GM23338 (cell line): ENCODE measurements around the gene TRIM14. TPM values are rescaled to one million over a fixed set of nuclear protein-coding genes. Genes with fewer than 3 reads are reported as not detected.
A peak's percentile ranks its signal among the peaks of the same experiment; 100 is the strongest.

Source experiments
- ATAC-seq: fragments of 200-7000 bp; cut with Tn5 transposase; 3 replicates; pipeline ENCODE4 v1.9.1; 2020
- DNase-seq: peaks from one replicate; pipeline ENCODE4 v3.0.0-alpha.2; 2015; ENCODE audit warnings: low spot score
- H2AFZ ChIP-seq: fragments of 200-600 bp; sonication (generic); 2 replicates; pipeline ENCODE4 v1.8.0; 2016; ENCODE audit warnings: antibody characterized with exemption, mild to moderate bottlenecking, moderate library complexity
- H3F3A ChIP-seq: fragments of 200-600 bp; sonication (generic); replicated peaks from 2 replicates; pipeline ENCODE4 v1.8.0; 2017; ENCODE audit warnings: antibody characterized with exemption, mixed run types, low read depth
- H3K27ac ChIP-seq: fragments of 200-600 bp; sonication (generic); 2 replicates; pipeline ENCODE4 v1.6.1; 2016; ENCODE audit warnings: low read depth
- H3K27me3 ChIP-seq: fragments of 200-600 bp; sonication (generic); 2 replicates; pipeline ENCODE4 v1.8.0; 2016; ENCODE audit warnings: mild to moderate bottlenecking, mixed run types, moderate library complexity; ENCODE audit not compliant: insufficient read depth
- H3K36me3 ChIP-seq: fragments of 200-600 bp; sonication (generic); 2 replicates; pipeline ENCODE4 v1.8.0; 2016; ENCODE audit warnings: mild to moderate bottlenecking; ENCODE audit not compliant: insufficient read depth
- H3K4me1 ChIP-seq: fragments of 200-600 bp; sonication (generic); 2 replicates; pipeline ENCODE4 v1.8.0; 2016; ENCODE audit warnings: mild to moderate bottlenecking, moderate library complexity; ENCODE audit not compliant: insufficient read depth
- H3K4me2 ChIP-seq: fragments of 200-600 bp; sonication (generic); 2 replicates; pipeline ENCODE4 v1.7.1; 2017; ENCODE audit warnings: mixed run types
- H3K4me3 ChIP-seq: fragments of 200-600 bp; sonication (generic); 2 replicates; pipeline ENCODE4 v1.6.1; 2016; ENCODE audit warnings: mixed run types
- H3K79me2 ChIP-seq: fragments of 200-600 bp; sonication (generic); replicated peaks from 2 replicates; pipeline ENCODE4 v1.8.0; 2017; ENCODE audit warnings: mild to moderate bottlenecking; ENCODE audit not compliant: insufficient read depth
- H3K9me2 ChIP-seq: fragments of 200-600 bp; sonication (generic); 2 replicates; pipeline ENCODE4 v1.8.0; 2017; ENCODE audit not compliant: insufficient read depth
- H4K20me1 ChIP-seq: fragments of 200-600 bp; sonication (generic); replicated peaks from 2 replicates; pipeline ENCODE4 v1.8.0; 2017; ENCODE audit warnings: mild to moderate bottlenecking; ENCODE audit not compliant: insufficient read depth
- H3K27ac Mint-ChIP-seq: 2 replicates; pipeline ENCODE4 v1.8.0; 2020; ENCODE audit warnings: inconsistent platforms, mild to moderate bottlenecking, moderate library complexity, mixed read lengths
- H3K27me3 Mint-ChIP-seq: 3 replicates; pipeline ENCODE4 v1.8.0; 2022; ENCODE audit warnings: low read depth, mild to moderate bottlenecking, moderate library complexity, mixed read lengths, inconsistent platforms; ENCODE audit not compliant: insufficient read depth, poor library complexity
- H3K36me3 Mint-ChIP-seq: 3 replicates; pipeline ENCODE4 v1.8.0; 2021; ENCODE audit warnings: low read depth, mild to moderate bottlenecking, inconsistent platforms, moderate library complexity, mixed read lengths
- H3K4me1 Mint-ChIP-seq: 3 replicates; pipeline ENCODE4 v1.8.0; 2020; ENCODE audit warnings: mild to moderate bottlenecking, inconsistent platforms, mixed read lengths
- H3K4me3 Mint-ChIP-seq: 3 replicates; pipeline ENCODE4 v1.8.0; 2021; ENCODE audit warnings: moderate library complexity, mild to moderate bottlenecking, inconsistent platforms, mixed read lengths
- H3K9me3 Mint-ChIP-seq: 3 replicates; pipeline ENCODE4 v1.8.0; 2020; ENCODE audit warnings: moderate library complexity, mild to moderate bottlenecking, inconsistent platforms, mixed read lengths
- CREB1 ChIP-seq: fragments of 250-450 bp; sonication (Bioruptor Pico); IDR thresholded peaks from 2 replicates; pipeline ENCODE4 v1.5.0; 2020; ENCODE audit warnings: low read depth, mild to moderate bottlenecking, moderate library complexity
- EZH2 ChIP-seq: fragments of 200-600 bp; sonication (generic); IDR thresholded peaks from one replicate; pipeline ENCODE4 v1.8.0; 2017; ENCODE audit warnings: antibody characterized with exemption, mild to moderate bottlenecking, low read depth; ENCODE audit not compliant: unreplicated experiment
- EZH2phosphoT487 ChIP-seq: fragments of 200-600 bp; sonication (generic); IDR thresholded peaks from one replicate; pipeline ENCODE4 v1.8.1; 2018; ENCODE audit warnings: antibody characterized with exemption; ENCODE audit not compliant: unreplicated experiment
- NANOG ChIP-seq: IDR thresholded peaks from 2 replicates; pipeline ENCODE4 v1.6.1; 2016; ENCODE audit warnings: antibody characterized with exemption, borderline replicate concordance
- POLR2AphosphoS5 ChIP-seq: IDR thresholded peaks from 2 replicates; pipeline ENCODE4 v1.6.1; 2016; ENCODE audit warnings: antibody characterized with exemption, low read depth
- ZNF114 ChIP-seq: fragments of 250-450 bp; sonication (Bioruptor Pico); IDR thresholded peaks from 2 replicates; pipeline ENCODE4 v1.5.0; 2020; ENCODE audit warnings: mild to moderate bottlenecking, moderate library complexity
- ZNF331 ChIP-seq: fragments of 250-450 bp; sonication (Bioruptor Pico); IDR thresholded peaks from 2 replicates; pipeline ENCODE4 v1.5.0; 2020; ENCODE audit warnings: low read depth, mild to moderate bottlenecking, moderate library complexity
- polyA plus RNA-seq: library from polyadenylated mRNA; unstranded; fragments of >200 nt; fragmentation: Nextera tagmentation; extraction: Ambion mirVana; gene quantifications from 2 replicates; pipeline ENCODE4 v1.2.1, GENCODE V29; 2016
- total RNA-seq: library from RNA; depleted of rRNA; stranded (reverse); fragments of >200 nt; shearing (Covaris generic); gene quantifications from 2 replicates; pipeline ENCODE4 v1.2.3, GENCODE V29; 2014
- TF ChIP-seq, protein P1 (sequence below): IDR thresholded peaks from 2 replicates; pipeline ENCODE4 v1.6.1; 2016; ENCODE audit warnings: antibody characterized with exemption
- TF ChIP-seq, protein P2 (sequence below): fragments of 250-450 bp; sonication (Bioruptor Pico); IDR thresholded peaks from 2 replicates; pipeline ENCODE4 v1.5.0; 2020; ENCODE audit warnings: mild to moderate bottlenecking, moderate library complexity
- TF ChIP-seq, protein P3 (sequence below): IDR thresholded peaks from one replicate; pipeline ENCODE4 v1.6.1; 2018; ENCODE audit warnings: antibody characterized with exemption; ENCODE audit not compliant: unreplicated experiment

Gene TRIM14
- total and polyA plus RNA-seq, 2 experiments from 2014 or later = 17.2 to 25.3 TPM

DNA sequence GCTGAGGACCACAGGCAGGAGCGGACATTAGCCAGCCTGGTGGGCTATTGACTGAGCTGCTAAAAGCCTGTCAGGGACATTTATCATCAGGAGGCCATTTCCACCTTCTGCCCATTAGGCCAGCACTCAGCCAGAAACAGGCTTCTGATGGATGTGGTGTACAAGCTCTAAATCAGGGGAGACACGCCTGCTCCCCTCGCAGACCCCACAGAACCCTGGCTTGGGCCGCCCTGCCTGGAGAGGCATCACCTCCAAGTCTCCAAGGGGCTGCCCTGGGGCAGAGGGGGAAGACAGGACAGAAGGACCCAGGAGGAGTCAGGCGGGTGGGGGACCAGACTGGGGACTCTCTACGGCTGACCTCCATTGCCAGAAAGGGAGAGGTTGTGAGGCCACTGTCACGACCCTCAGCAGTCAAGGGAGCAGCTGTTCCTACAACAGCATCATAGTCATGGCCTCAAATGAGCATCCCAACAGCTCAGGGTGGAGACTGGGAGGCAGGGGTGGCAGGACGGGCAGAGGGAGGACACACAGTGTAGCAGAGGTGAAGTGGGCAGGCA lies 24.0 kb upstream of the TRIM14 start:
- Histone ChIP-seq H3K27me3 (no peaks in the 10 kb centered on the region), H3K4me2 (no peak overlapping the region), H2AFZ (no peak overlapping the region), H4K20me1 (0 out of 2 replicates have a peak, but pooled peaks cover 4% of the 10 kb centered on the region), H3K4me3 (no peak overlapping the region), H3K36me3 (no peaks in the 10 kb centered on the region), H3K4me1 (no peaks in the 10 kb centered on the region), H3F3A (no peaks in the 10 kb centered on the region), H3K79me2 (no peaks in the 10 kb centered on the region), H3K27ac (no peak overlapping the region), H3K9me2 (no peaks in the 10 kb centered on the region)
- Mint-ChIP-seq H3K4me1 (peaks cover 3% of the 10 kb centered on the region; the same call in 2 of the 3 replicates), H3K9me3 (no peaks in the 10 kb centered on the region), H3K27me3 (peaks cover 7% of the 10 kb centered on the region), H3K27ac (no peak overlapping the region), H3K4me3 (no peak overlapping the region), H3K36me3 (no peaks in the 10 kb centered on the region; the same call in 2 of the 3 replicates)
- ATAC-seq = no peak
- TF ChIP-seq ZNF114 (no peak), POLR2AphosphoS5 (no peak), CREB1 (CRISPR knock-in tag) (no peak), EZH2 (no peak)
- no peak for DNase-seq

DNA sequence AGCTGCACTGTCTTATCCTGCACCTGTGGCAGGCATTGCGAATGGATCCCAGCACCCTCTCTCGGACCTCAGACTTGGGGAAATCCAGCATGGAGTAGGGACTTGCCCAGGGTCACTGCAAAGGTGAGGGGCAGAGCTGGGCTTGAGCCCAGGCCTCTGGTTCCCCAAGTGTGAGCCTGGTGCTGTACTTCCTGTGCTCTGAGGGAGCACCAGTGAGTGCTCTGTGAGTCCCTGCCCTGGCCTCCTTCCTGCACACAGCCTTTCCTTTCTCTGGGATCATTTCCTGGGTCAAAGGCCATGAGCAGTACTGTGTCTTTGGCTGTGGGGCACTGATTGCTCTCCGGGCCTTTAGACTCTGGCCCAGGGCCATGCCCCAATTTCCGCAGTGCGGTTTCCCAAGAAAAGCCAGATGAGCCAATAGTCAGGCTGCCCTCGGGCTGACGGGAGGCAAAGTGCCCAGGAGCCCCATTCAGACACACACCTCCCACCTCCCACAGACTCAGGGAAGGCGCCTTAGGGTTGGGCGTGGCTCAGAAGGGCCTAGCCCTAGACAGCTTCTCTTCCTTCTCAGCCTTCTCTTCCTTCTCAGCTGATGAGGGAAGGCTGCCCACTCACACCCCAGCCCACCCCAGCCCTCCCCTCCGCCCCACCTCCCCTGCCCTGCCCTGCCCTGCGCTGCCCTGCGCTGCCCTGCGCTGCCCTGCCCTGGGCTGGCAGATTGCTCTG lies 23.3 kb upstream of the TRIM14 start:
- Histone ChIP-seq H3K79me2 (no peaks in the 10 kb centered on the region), H3K36me3 (no peaks in the 10 kb centered on the region), H3F3A (no peaks in the 10 kb centered on the region), H3K9me2 (no peaks in the 10 kb centered on the region), H4K20me1 (0 out of 2 replicates have a peak, but pooled peaks cover 4% of the 10 kb centered on the region), H2AFZ (no peak overlapping the region), H3K4me2 (no peak overlapping the region), H3K27me3 (no peaks in the 10 kb centered on the region), H3K4me1 (no peaks in the 10 kb centered on the region), H3K4me3 (no peak overlapping the region), H3K27ac (no peak overlapping the region)
- H3K9me3 Mint-ChIP-seq = no peaks in the 10 kb centered on the region
- no peaks in the 10 kb centered on the region; the same call in 2 of the 3 replicates for H3K36me3 Mint-ChIP-seq
- no peak overlapping the region for H3K4me3 Mint-ChIP-seq
- peaks cover 7% of the 10 kb centered on the region for H3K27me3 Mint-ChIP-seq
- peaks cover 3% of the 10 kb centered on the region; the same call in 2 of the 3 replicates for H3K4me1 Mint-ChIP-seq
- ATAC-seq (peak; percentile 61), DNase-seq (no peak)
- H3K27ac Mint-ChIP-seq = no peak overlapping the region
- TF ChIP-seq, protein P1, sequence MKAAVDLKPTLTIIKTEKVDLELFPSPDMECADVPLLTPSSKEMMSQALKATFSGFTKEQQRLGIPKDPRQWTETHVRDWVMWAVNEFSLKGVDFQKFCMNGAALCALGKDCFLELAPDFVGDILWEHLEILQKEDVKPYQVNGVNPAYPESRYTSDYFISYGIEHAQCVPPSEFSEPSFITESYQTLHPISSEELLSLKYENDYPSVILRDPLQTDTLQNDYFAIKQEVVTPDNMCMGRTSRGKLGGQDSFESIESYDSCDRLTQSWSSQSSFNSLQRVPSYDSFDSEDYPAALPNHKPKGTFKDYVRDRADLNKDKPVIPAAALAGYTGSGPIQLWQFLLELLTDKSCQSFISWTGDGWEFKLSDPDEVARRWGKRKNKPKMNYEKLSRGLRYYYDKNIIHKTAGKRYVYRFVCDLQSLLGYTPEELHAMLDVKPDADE = no peak
- TF ChIP-seq POLR2AphosphoS5 (no peak), ZNF331 (no peak), ZNF114 (no peak), NANOG (no peak), EZH2phosphoT487 (no peak)
- TF ChIP-seq, protein P2, sequence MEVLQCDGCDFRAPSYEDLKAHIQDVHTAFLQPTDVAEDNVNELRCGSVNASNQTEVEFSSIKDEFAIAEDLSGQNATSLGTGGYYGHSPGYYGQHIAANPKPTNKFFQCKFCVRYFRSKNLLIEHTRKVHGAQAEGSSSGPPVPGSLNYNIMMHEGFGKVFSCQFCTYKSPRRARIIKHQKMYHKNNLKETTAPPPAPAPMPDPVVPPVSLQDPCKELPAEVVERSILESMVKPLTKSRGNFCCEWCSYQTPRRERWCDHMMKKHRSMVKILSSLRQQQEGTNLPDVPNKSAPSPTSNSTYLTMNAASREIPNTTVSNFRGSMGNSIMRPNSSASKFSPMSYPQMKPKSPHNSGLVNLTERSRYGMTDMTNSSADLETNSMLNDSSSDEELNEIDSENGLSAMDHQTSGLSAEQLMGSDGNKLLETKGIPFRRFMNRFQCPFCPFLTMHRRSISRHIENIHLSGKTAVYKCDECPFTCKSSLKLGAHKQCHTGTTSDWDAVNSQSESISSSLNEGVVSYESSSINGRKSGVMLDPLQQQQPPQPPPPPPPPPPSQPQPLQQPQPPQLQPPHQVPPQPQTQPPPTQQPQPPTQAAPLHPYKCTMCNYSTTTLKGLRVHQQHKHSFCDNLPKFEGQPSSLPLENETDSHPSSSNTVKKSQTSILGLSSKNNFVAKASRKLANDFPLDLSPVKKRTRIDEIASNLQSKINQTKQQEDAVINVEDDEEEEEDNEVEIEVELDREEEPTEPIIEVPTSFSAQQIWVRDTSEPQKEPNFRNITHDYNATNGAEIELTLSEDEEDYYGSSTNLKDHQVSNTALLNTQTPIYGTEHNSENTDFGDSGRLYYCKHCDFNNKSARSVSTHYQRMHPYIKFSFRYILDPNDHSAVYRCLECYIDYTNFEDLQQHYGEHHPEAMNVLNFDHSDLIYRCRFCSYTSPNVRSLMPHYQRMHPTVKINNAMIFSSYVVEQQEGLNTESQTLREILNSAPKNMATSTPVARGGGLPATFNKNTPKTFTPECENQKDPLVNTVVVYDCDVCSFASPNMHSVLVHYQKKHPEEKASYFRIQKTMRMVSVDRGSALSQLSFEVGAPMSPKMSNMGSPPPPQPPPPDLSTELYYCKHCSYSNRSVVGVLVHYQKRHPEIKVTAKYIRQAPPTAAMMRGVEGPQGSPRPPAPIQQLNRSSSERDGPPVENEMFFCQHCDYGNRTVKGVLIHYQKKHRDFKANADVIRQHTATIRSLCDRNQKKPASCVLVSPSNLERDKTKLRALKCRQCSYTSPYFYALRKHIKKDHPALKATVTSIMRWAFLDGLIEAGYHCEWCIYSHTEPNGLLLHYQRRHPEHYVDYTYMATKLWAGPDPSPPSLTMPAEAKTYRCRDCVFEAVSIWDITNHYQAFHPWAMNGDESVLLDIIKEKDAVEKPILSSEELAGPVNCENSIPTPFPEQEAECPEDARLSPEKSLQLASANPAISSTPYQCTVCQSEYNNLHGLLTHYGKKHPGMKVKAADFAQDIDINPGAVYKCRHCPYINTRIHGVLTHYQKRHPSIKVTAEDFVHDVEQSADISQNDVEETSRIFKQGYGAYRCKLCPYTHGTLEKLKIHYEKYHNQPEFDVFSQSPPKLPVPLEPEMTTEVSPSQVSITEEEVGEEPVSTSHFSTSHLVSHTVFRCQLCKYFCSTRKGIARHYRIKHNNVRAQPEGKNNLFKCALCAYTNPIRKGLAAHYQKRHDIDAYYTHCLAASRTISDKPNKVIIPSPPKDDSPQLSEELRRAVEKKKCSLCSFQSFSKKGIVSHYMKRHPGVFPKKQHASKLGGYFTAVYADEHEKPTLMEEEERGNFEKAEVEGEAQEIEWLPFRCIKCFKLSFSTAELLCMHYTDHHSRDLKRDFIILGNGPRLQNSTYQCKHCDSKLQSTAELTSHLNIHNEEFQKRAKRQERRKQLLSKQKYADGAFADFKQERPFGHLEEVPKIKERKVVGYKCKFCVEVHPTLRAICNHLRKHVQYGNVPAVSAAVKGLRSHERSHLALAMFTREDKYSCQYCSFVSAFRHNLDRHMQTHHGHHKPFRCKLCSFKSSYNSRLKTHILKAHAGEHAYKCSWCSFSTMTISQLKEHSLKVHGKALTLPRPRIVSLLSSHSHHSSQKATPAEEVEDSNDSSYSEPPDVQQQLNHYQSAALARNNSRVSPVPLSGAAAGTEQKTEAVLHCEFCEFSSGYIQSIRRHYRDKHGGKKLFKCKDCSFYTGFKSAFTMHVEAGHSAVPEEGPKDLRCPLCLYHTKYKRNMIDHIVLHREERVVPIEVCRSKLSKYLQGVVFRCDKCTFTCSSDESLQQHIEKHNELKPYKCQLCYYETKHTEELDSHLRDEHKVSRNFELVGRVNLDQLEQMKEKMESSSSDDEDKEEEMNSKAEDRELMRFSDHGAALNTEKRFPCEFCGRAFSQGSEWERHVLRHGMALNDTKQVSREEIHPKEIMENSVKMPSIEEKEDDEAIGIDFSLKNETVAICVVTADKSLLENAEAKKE = no peak
- TF ChIP-seq, protein P3, sequence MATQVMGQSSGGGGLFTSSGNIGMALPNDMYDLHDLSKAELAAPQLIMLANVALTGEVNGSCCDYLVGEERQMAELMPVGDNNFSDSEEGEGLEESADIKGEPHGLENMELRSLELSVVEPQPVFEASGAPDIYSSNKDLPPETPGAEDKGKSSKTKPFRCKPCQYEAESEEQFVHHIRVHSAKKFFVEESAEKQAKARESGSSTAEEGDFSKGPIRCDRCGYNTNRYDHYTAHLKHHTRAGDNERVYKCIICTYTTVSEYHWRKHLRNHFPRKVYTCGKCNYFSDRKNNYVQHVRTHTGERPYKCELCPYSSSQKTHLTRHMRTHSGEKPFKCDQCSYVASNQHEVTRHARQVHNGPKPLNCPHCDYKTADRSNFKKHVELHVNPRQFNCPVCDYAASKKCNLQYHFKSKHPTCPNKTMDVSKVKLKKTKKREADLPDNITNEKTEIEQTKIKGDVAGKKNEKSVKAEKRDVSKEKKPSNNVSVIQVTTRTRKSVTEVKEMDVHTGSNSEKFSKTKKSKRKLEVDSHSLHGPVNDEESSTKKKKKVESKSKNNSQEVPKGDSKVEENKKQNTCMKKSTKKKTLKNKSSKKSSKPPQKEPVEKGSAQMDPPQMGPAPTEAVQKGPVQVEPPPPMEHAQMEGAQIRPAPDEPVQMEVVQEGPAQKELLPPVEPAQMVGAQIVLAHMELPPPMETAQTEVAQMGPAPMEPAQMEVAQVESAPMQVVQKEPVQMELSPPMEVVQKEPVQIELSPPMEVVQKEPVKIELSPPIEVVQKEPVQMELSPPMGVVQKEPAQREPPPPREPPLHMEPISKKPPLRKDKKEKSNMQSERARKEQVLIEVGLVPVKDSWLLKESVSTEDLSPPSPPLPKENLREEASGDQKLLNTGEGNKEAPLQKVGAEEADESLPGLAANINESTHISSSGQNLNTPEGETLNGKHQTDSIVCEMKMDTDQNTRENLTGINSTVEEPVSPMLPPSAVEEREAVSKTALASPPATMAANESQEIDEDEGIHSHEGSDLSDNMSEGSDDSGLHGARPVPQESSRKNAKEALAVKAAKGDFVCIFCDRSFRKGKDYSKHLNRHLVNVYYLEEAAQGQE = no peak
